A549 treated with RU486 at 1 μM for 4 hours (cell line): ENCODE results near the gene TSPY10. TPM values are rescaled to one million over a fixed set of nuclear protein-coding genes. Genes with fewer than 3 reads are reported as not detected.

ENCODE experiments used
- total RNA-seq: library from RNA; stranded (reverse); fragments of 200-300 nt; extraction: Qiagen RNA extraction; gene quantifications from 5 replicates; pipeline ENCODE4 v1.2.3, GENCODE V29; 2022; ENCODE audit warnings: low read depth

TSPY10 gene
- total RNA-seq, result not detected in 5 replicates

DNA sequence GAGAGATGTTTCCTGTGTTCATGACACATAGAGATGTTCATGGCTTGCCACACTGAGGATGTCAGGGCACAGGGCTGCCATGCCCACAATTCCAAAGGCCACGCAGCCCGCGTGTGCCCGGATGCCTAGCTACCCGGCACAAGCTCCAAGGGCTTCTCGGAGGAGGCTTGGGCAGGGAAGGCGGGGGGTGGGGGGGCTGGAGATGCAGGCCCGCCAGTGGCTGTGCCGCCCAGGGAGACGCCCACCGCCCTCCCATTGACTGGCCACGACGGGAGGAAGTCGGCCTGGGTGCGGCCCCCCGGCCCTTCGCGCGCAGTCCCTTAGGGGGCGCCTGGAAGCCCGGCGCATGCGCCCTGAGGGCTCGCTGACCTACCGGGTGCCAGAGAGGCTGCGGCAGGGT, at the start of gene TSPY10:
Gene TSPY10, plus strand, starts transcription at position 301 of the 400 bp plus-strand sequence. Its CDS starts 46 bp downstream, at position 347.

GRCh38 chrY:9486967-9487366, 40.7 kb upstream of the TSPY10 start, which contains the start of gene TSPY9:
TSPY9 (plus strand) TSS chrY:9487267; CDS start chrY:9487313, 46 bp downstream.

Other genes with a start within 250 kb of the TSPY10 start
- gene TSPY4, start 190.4 kb upstream of the TSPY10 start, total RNA-seq, result not detected in 5 replicates
- not detected in 5 replicates for gene TSPY8, start 170.1 kb upstream of the TSPY10 start, total RNA-seq
- not detected in 5 replicates for gene TSPY3, start 129.5 kb upstream of the TSPY10 start, total RNA-seq
- gene TSPY1, start 60.9 kb upstream of the TSPY10 start, total RNA-seq, result not detected in 5 replicates
- gene TSPY9, start 40.6 kb upstream of the TSPY10 start, total RNA-seq, result not detected in 5 replicates